SW 1271 (cell line): Measurements from ENCODE around the gene IFNAR1.
"Not testable (repeated sequence)": the region's sequence is repeated elsewhere in the genome, so short reads cannot be mapped to it uniquely, and the experiment has no call there.

Source experiments
- DNase-seq, 2 experiments: peaks; one replicate each; lab custom pipeline; 2025; lab: John Stamatoyannopoulos, UW

The IFNAR1 gene

DNA sequence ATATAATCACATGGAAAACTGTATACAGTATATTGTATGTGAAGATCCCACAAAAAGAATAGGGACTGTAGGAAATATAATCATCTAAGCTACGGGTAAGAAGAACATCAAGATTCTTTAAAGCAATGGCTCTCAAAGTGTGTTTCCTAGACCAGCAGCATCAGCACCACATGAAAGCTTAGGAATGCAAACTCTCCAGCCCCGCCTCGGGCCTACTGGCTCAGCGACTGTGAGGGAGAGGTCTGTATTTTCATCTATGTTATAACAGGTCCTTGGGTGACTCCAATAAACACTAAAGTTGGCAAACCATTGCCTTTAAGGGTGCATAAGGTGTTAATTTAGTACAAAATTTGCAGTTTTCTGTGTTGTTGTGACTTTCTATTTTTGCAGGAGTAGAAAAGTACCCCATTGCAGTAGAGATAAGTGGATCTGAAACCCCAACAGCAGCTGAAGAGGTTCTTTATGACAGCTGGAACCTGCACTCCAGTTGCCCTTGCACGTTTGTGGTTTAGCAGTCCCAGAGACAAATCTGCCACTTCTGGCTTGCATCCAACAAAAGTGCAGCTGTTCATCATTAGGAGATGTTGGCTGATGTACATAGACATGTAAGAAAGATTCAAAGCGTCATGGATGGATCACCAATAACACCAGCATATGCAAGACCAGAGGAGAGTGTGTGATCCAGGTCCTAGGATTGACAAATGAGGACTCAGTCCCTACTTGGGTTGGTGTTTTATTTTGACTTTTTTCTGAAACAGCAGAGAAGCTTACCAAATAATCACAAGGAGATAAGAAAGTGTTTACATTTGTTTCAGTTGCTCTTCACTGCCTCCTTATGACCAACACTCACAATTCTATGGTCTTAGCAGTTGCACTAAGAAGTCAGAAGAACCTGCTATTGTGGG lies 15.9 kb upstream of the IFNAR1 start:
- DNase-seq: no peak

DNA sequence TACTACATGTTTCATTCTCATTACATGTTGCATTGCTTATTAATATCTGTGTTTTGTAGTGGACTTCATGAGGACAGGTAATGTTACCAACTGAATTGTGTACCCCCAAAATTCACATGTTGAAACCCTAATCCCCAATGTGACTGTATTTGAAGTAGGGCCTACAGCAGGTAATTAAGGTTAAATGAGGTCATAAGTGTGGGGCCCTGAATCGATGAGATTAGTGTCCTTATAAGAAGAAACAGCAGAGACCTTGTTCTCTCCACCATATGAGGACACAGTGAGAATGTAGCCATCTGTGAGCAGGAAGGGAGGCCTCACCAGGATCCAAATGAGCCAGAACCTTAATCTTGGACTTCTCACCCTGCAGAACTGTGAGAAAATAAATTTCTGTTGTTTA lies 15.0 kb upstream of the IFNAR1 start:
- no peak for DNase-seq

DNA sequence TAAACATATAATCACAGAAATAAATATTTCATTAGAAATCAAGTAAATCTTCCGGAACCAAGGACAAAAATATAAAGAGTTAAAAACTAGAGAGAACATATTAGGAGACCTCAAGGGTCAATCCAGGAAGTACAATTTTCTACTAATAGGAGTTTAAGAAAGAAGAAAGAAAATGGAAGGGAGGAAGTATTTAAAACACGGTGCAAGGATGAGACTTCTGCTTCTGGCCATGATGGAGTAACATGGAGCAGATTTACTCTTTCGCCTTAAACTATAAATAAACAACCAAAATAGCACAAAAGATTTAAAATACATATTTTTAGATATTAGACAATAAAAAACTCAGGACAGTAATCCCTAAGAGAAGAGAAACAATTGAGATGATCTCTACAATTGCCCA lies 12.6 kb upstream of the IFNAR1 start:
- DNase-seq: no peak

DNA sequence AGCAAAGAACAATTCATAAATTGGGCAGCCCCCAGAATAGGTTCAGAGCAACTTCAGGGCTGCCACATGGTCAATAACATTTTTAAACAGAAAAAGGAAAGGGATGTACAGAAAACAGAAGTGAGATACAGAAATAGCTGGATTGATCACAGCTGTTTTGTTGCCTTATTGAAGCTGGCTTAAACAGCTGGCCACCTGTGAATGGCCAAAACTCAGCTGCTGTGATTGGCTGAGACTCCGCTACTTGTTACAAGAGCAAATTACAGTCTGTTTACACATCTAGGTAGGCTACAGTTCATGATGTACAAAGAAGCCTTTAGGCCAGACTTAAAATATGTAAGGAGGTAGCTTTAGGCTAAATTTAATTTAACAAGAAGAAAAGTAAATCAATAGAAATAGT lies 11.6 kb upstream of the IFNAR1 start:
- DNase-seq: no peak

- no peak for DNase-seq
Observed at GRCh38 chr21:33313611-33314010, 11.2 kb upstream of the IFNAR1 start.

DNA sequence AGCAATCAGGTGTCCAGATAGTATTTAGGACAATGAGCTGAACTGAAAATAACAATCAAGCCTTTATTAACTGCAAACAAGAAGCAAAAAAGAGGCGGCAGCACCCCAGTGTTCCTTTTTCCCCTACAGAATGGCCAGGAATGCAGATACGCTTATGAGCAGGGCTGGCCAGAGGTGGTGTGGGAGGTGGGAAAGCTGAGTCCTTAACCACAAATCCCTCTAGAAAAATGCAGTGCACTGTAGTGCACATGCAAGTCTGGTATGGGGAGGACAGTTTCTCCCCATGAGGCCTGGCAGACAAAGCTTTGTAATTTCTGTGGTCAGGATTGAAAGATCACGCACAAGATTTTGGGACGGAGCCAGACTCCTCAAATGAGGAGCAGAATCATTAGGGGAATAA lies 10.7 kb upstream of the IFNAR1 start:
- DNase-seq: no peak

- no peak for DNase-seq
Observed at GRCh38 chr21:33315946-33316710, 8.6 kb upstream of the IFNAR1 start.

- DNase-seq: no peak
Observed at GRCh38 chr21:33317145-33317544, 7.6 kb upstream of the IFNAR1 start.

DNA sequence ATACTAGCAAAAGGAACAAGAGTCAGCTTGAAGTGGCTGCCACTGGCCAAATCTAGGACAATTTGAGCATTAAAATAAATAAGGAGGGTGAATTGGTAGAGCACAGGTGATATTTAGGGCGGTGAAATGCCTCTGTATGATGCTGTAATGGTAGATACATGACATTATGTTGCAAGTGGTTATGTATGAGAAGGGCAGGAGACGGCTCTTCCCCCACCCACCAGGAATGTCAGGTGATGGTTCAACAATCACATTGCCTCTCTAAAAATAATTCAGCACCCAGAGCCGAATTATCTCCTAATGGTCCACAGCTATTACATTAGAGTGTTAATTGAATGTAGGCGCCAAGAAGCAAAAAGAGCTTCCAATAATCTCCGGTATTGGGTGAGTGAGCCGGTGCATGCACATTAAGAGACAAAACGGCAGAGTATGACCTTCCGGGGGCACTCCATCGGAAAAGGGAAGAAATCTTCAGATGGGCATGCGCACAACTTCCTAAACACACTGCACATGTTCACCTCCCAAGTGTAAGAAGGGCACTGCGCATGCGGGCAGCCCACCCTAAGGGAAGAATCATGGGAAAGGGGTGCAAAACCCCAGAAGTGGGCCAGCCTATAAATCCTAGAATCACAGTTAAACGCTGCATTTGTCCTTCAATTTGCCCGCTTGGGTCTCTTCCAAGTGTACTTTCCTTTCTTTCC lies 6.8 kb upstream of the IFNAR1 start:
- DNase-seq: no peak

GRCh38 chr21:33321005-33321404 lies 3.8 kb upstream of the IFNAR1 start:
- DNase-seq: not testable (repeated sequence)

GRCh38 chr21:33323610-33324009 lies 1.2 kb upstream of the IFNAR1 start:
- DNase-seq: not testable (repeated sequence)

DNA sequence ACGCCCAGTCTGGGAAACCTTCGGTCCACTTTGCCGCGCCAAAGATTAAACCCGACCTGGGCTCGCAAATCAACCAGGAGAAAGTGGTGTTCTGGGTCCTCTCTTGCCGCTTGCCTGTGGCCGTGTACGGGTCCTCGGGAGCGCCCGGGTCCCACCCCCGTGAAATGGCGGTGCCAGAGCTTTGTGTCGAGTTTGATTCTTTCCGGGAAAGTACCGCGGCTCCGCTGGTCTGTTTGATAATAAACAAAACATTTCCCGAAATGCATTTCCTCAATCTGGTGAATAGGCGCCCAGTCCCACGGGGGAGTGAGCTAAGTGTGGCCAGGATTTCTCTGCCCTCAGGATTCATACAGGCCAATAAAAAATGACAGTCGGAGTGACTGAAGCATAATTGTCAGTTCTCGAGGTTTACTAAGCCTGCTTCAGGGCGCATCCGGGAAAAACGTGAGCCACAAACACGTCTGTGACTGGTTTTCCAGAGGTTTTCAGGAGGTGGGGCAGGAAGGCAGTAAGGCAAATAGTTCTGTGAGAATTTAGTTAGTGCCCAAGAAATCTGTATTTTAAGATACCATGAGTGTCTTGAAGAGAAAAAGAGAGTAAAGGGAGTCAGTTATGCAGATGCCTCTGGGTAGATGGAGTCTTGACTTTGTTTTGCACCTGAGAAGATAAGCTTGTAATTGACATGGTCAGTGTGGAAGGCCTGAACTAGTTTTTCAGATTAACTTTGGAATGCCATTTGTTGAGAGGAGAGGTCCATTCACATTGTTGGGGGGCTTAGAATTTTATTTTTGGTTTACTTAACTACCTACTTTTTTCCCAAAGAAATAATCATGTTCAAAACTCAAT lies 675 bp downstream of the IFNAR1 start:
- DNase-seq: peak; percentile 45 to 49

GRCh38 chr21:33327326-33327725 lies 2.6 kb downstream of the IFNAR1 start:
- no peak for DNase-seq

GRCh38 chr21:33327792-33328433 lies 3.1 kb downstream of the IFNAR1 start:
- no peak for DNase-seq

- DNase-seq: no peak
Observed at GRCh38 chr21:33330726-33331125, 6.0 kb downstream of the IFNAR1 start.

GRCh38 chr21:33332143-33332542 lies 7.4 kb downstream of the IFNAR1 start:
- DNase-seq: no peak

GRCh38 chr21:33334191-33334590 lies 9.4 kb downstream of the IFNAR1 start:
- DNase-seq: no peak

DNA sequence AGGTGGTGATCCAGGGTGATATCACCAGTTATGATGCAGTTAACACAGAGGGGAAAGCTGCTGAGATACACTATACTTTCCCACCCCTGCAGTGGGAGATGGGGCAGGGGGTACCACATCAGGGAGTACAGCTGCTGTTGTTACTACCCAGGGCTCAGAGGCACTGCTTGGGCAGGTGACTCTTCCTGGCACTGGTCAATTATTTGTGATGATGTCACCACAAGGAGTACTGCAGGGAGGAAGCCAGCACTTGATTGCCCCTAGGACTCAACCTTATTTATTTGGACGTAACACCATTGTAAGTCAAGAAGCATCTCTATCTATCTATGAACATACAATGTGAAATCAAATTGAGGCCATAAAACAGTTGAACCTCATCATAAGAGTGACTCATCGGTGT lies 10.1 kb downstream of the IFNAR1 start:
- DNase-seq: no peak

- DNase-seq: no peak
Observed at GRCh38 chr21:33339135-33339534, 14.4 kb downstream of the IFNAR1 start.

DNA sequence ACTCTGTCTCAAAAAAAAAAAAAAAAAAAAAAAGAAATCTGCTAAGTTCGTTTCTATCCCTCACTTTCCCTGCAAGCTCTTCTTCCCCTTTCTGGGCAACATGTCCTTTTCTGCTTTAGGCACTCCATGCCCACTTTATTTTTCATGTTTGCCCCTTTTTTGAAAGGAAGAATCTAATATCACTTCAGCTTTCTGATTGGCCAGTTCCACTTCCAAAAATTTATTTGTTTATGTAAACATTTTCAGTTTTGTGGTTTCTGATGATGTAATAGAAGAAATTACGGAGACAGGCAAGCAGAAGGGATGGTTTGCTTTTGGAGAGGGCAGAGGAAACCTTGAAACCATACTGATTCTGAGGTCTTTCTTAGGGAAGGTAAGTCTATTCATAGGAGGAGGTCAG lies 15.1 kb downstream of the IFNAR1 start:
- no peak for DNase-seq

DNA sequence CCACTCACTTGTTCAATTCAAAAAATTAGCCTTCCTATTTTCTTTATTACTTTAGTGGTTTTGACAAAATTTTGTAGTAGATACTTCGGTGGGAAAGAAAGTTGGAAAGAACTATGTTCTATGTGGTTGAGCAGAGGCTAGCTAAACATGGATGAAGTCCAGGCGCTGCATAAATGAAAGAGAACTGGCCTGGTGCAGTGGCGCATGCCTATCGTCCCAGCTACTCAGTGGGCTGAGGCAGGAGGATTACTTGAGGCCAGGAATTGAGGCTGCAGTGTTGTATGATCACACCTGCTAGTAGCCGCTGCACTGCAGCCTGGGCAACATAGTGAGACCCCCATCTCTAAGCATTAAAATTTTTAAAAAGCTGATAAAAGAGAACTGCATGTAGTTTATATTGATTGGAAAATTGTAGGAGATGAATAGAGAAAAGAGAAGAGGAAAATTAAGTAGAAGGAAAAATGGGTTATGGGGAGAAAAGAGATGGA lies 21.0 kb downstream of the IFNAR1 start:
- DNase-seq: no peak
